NCI-H526 (cell line): ENCODE results near the gene KRT10.
A peak's percentile ranks its signal among the peaks of the same experiment; 100 is the strongest.
"Not testable (repeated sequence)": the region's sequence is repeated elsewhere in the genome, so short reads cannot be mapped to it uniquely, and the experiment has no call there.

Experiments
- DNase-seq, 2 experiments: peaks; one replicate each; lab custom pipeline; 2025; lab: John Stamatoyannopoulos, UW

The KRT10 gene

DNA sequence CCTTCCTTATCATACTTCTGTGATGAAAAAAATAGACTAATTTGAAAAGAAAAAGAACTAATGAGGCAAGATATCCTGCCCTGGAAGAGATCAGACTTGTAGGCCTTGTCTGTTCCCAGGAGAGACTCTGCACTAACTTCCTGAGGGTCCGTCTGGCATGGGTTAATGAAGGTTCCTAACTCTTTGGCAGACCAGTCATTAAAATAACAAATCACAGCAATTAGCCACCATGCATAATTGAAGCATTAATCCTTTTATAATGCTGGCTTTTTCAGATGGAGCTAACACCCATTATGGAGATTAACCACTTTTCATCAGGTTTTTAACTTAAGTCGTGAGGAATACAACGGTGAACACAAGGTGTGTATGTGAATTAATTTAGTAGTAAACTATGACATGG lies 10.4 kb upstream of the KRT10 start:
- DNase-seq = no peak

DNA sequence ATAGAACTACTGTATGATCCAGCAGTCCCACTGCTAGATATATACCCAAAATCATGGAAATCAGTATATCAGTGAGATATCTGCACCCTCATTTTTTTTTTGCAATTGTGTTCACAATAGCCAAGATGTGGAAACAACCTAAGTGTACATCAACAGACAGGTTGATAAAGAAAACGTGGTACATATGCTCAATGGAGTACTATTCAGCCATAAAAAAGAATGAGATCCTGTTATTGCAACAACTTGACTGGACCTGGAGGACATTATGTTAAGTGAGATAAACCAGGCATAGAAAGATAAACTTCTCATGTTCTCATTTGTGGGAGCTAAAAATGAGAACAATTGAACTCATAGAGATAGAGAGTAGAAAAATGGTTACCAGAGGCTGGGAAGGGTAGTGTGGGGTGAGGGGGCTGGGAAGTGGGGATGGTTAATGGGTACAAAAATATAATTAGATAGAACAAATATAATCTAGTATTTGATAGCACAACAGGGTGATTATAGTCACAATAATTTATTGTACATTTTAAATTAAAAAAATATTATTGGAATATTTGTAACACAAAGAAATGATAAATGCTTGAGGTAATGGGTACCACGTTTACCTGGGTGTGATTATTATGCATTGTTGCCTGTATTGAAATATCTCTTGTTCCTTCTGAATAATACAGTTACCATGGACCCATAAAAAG lies 7.8 kb upstream of the KRT10 start:
- no peak for DNase-seq

DNA sequence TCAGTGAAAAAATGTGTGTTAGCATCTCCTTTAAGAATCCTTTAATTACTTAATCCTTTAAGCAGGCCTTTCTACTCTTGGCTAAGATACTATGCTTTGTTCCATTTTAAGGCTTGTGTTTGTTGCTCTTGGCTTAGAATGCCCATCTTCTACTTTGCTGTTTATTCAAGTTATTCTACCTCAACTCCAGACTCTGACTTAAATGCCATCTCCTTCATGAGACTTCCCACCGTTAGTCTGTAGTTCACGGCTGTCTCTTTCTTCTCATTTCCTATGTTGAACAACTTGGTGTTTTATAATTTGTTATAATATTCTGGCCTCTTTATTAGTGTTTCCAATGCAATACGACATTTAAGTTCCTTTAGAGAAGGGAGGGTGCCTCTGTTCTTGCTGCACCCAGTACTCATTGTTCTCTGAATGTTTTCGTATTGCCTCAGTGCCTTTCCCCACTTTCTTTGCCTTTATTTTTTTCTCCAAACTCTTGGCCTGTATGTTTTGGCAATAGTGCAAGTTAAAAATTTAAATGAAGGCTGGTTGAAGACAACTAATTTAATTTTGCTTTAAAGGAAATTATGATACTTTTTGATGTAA lies 6.1 kb upstream of the KRT10 start:
- DNase-seq = no peak

DNA sequence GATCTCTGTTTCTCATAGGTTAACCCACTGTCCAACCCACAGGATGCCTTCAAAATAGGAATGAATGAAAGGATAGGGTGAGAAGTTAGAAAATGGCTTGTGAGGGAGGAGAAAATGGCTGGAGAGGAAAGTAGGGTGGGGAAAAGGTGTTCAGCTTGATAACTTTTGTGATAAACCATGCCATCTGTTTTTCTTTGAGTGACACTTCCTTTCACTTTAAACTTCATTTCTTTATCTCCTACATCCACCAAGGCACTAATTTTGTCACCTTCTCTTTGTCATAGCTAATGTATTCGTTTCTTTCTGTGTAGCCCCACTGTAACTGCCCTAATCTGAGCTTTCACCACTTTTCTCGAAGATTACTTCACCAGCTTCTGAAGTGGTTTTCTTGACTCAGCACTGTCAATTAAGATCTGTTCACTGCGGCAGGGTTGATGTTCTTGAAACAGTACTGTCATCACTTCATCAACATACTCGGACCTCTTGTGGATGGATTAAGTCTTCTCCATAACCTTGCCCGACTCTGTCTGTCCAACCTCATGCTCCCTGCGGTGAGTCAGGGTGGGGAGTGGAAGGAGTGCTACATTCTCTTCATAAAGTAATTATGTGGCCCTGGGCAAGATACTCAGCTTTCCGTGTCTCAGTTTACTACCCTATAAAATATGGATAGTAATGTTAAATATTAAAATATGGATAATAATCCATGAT lies 5.5 kb upstream of the KRT10 start:
- DNase-seq = no peak

DNA sequence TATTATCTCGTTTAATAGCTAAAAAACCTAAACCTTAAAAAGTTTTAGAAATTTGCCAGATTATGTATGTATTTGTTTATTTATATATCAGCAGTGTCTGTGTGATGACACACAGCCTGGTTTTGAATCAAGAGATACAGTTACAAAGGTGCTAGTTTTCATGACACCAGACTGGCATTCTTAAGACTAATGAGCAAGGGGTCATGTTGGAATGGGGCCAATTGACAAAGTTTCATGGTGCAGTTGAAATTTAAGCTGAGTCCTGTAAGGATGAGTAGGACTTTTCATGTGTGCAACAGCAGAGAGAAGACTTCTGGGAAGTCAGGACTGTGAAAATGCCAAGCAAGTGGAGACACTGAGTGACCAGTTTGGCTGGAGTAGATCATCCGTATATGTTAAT lies 3.2 kb upstream of the KRT10 start:
- no peak for DNase-seq

DNA sequence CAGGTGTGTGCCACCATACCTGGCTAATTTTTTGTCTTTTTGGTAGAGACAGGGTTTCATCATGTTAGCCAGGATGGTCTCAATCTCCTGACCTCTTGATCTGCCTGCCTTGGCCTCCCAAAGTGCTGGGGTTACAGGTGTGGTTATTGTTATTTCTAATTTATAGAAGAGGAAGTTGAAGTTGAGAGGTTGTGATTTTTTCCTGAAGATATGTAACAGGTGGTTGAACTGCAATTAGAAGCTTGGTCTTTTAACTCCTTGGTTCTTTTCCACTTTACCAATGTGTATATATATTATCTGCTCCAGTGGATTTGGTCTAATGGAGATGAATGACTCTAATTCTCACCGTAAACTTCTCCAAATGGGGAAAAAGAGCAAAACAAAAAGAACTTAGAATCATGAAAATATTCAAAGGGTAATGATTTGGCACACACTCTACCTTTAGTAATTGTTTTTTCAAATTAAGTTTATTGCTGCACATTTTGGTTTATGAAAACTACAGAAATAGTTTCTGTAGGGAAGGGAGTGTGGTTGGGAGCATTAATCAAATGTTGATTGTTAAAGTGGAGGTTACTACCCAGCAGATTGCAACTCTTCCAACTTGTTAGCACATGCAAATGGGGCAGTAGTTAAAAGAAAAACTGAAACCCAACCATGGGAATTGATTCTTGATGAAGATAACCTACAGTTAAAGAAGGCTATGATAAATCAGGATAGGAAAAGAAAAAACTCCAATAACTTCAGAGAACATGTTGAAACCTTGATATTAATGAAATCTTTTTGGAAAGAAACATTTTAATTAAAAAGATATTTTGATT lies 1.8 kb upstream of the KRT10 start:
- DNase-seq = peak; percentile 1 to 59

DNA sequence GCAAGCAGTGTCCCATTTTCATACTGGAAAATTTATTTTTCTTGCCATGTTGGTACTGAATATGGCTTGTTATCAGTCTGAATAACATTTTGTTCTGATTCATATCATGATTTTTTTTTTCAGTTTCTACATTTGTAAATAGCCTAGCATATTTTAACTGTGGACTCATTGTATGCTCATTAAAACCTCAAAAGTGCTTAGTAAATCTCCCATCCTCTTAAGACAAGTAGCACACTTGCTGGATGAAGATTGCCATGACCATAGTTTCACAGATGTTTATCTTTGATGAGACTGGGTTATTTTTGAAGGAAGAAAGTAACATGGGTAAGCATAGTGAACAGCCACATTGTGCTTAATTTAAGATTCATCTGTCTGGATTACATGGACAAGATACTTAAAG lies 878 bp downstream of the KRT10 start:
- no peak for DNase-seq

DNA sequence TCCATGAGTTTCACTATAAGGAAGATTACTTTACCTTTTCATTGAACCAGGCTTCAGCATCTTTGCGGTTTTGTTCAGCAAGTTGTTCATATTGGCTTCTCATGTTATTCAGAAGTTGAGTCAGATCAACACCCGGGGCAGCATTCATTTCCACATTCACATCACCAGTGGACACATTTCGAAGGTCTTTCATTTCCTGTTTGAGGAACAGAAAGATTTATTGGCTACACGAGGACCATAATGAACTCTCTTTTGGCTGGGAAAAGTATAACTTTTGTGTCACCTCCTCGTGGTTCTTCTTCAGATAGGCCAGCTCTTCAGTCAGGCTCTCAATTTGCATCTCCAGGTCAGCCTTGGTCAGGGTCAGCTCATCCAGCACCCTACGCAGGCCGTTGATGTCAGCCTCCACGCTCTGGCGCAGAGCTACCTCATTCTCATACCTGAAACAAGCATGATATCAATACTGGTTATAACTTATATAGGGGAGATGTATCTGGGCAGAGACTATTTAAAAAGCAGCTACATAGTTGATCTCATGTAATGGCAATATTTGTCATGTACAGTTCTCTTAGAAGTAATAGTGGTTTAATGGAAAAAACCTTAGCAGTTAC lies 2.1 kb downstream of the KRT10 start:
- no peak for DNase-seq

DNA sequence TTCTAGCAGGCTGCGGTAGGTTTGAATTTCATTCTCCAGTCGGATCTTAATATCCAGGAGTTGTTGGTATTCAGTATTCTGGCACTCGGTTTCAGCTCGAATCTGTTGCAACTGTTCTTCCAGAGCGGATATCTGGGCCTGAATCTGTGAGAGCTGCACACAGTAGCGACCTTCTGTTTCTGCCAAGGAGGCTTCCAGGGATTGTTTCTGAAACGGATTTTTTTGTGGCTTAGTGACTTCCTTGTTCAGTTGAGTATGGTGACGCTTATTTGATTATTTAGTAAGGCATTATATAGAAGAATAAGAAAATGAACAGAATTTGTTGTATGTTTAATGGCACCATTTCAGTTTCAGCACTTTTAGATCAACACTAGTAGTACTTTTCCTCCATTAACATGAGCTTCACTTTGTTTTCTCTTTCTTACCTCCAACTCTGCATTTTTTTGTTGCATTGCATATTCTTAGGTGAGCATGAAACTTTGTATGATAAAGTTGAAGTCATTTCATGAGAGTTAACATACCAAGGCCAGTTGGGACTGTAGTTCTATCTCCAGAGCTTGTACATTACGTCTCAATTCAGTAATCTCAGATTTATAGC lies 2.8 kb downstream of the KRT10 start:
- DNase-seq = no peak

DNA sequence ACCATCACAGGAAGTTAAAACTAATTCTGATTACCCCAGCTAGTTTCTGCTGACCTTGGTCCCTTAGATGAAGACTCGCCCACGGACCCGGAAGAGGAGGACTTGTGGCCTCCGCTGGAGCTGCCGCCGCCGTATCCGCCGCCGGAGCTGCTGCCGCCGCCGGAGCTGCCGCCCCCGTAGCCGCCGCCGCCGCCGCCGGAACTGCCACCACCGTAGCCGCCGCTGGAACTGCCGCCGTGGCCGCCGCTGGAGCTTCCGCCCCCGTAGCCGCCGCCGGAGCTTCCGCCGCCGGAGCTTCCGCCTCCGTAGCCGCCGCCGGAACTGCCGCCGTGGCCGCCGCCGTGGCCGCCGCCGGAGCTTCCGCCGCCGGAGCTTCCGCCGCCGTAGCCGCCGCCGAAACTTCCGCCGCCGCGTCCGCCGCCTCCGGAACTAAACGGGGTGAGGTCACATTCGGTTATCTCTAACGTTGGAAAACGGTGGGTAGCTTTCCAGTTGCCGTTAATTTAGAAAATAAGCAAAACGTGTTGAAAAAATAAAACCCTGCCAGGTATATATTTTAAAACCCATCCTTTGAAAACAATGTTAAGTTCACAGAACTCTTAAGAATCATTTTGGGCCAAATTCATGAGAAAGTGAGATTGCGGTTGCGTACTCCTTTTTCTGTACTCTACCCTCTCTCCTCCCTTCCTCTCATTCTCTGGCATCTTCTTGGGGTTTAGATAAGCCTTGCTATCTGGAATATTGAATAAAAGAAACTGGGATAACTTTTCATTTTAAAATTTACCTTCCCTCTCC lies 3.5 kb downstream of the KRT10 start:
- DNase-seq = peak; percentile 33 to 90

DNA sequence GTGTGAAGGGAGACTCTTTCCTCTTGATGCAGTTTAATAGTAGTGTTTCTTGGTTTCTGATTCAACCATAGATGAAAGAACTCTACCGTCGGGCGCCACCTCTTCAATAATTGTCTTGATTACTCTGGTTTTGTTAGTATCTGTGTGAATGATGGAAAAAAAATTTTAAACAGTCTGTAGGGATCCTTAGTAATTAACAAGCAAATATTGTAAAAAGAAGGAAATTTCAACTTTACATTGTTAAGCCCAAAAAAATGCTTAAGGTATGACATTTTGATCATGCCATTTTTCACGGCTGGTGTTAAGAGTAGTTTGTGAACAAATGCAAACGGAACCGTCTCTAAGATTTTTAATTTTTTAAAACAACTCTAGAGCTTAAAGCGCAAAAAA lies 4.1 kb downstream of the KRT10 start:
- no peak for DNase-seq

DNA sequence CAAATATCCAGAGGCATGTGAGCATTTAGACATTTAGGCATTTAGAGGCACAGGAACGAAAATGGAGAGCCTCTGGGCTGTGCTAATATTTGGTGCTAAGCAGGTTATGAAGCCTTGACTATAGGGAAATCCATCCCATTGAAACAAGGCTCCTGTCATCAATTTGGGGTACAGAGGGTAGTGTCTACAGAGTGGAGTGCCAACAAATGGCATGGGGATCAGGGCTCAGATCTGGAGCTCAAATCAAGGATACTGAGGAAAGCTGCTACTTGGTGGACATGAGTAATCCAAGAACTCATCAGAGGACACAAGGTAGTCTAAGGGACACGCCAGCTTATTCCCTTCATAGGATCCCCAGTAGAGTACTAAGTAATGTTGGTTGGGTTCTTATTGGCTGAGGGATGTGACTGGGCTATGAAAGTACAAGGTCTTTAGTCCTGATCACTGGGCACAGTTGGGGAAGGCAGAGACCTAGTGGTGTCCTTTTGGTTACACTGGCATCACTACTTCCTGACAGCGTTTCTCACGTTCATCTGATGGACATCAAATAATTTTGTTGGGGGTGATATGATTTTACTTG lies 5.2 kb downstream of the KRT10 start:
- no peak for DNase-seq

DNA sequence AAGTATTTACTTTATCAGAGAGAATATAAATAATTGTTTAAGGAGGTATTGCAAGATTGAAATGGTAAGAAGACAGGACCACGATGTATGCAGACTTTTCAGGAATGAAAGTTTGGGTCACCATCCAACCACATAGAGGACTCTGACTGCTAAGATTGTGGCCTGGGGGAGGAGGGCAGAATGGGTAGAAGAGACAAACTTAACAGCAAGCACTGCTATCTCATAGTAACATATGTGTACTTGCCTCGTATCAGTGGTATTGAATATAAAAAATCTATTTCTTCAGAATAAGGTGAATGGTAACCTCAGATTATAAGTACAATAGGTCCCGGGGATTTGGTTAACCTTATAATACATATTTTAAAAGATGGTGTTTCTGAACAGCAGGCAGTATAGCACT lies 5.8 kb downstream of the KRT10 start:
- no peak for DNase-seq

DNA sequence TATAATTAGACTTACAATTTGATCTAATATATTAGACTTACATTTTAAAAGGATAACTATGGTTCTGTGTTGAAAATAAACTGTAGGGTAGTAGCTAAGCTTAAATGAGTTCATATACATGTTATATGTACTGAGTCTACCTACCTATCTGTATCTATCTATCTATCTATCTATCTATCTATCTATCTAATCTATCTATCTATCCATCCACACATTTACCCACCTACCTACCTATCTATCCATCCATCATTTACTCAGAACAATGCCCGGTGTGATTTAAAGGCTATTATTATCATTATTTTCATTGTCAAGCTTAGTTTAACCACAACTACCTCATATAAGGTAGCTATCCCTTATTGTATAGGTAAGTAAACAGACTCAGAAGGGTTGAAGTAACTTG lies 7.0 kb downstream of the KRT10 start:
- no peak for DNase-seq

DNA sequence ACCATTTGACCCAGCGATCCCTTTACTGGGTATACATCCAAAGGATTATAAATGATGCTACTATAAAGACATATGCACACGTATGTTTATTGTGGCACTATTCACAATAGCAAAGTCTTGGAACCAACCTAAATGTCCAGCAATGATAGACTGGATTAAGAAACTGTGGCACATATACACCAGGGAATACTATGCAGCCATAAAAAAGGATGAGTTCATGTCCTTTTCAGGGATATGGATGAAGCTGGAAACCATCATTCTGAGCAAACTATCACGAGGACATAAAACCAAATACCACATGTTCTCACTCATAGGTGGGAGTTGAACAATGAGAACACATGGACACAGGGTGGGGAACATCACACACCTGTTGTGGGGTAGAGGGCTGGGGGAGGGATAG lies 7.8 kb downstream of the KRT10 start:
- DNase-seq = not testable (repeated sequence)

DNA sequence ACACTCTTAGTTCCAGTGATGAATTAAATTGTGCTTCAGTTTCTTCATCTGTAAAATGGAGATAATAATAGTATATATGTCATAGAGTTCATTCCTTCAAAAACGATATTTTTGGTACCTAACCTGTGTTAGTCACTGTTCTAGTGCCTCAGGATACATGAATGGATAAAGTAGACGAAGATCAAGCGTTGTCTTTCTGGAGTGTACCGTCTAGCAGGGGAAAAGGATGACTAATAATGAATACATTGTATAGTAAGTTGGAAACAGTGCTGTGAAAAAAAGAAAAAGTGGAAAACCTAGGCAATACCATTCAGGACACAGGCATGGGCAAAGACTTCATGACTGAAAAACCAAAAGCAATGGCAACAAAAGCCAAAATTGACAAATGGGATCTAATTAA lies 8.6 kb downstream of the KRT10 start:
- no peak for DNase-seq

DNA sequence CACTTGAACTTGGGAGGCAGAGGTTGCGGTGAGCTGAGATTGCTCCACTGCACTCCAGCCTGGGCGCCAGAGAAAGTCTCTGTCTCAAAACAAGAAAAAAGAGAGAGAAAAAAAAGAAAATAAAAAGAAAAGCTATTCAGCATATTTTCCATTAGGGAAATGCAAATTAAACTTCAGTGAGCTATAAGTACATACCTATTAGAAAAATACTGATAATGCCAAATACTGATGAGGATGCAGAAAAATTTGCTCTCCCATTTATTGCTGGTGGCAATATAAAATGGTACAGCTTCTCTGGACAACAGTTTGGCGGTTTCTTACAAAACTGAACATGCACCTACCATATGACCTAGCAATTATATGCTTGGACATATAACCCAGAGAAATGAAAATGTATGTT lies 9.8 kb downstream of the KRT10 start:
- no peak for DNase-seq

DNA sequence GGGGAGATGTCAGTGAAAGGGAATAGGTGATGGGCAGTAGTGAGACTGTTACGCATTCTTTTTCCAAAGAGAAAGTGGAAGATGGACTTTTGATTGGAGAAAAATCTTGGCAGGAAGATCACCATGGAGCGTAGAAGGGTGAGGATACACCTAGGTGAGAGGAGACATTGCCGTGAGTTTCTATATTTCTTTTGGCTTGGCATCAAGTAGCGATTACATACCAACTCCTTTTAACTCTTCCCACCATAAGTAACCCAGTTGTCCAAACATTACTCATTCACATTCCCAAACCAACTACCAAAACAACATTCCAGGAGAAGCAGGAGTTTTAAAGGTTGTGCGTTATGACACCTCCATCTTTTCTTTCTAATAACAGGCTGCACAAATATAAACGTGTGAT lies 11.9 kb downstream of the KRT10 start:
- DNase-seq = no peak

DNA sequence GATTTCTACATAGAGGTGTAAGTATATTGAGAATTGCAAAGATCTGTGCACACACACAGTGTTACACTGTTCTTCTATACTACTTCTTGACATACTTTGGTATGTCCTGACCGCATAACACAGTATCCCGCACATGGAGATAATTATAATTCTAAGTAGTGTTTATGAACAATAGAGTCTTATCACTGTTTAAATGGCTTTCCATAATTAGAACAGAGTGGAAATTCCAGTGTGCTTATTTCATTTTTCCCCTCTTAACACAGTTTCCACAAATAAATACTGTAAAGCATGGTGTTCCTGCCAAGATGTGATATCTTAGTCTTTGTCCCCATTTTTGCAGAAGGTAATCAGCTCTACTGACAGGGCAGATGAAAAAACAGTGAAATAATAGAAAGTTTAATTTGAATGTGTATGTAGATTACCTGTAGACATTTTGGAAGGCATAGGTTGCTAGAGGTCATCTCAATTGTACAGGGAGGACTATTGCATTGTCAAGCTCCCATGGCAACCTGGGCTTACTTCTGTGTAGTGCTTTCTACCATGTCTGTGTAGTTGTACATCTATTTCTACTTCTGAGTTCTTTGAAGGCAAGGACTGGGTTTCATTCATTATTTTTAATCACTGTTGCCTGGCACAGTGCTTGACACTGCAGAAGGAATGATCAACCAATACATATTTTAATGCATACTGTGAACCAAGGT lies 12.5 kb downstream of the KRT10 start:
- no peak for DNase-seq

DNA sequence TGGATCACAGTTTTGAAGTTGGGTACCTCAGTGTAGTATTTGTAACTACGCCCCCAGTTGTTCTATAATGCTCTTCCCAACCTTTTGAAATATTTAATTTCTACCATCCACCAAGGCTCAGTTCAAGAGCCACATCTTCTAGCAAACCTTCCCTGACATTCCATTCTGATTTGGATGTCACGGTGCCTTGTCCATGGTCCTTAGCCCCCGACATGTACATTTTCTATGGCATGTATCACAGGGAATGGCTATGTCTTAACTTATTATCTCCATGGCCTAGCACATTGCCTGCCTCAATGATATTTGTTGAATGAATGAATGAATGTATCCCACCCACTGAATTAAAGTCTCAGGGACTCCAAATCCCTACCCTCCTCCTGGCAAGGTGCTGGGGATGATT lies 16.3 kb downstream of the KRT10 start:
- no peak for DNase-seq
